ENCODE results near the gene FMN1.

FMN1 gene, protein sequence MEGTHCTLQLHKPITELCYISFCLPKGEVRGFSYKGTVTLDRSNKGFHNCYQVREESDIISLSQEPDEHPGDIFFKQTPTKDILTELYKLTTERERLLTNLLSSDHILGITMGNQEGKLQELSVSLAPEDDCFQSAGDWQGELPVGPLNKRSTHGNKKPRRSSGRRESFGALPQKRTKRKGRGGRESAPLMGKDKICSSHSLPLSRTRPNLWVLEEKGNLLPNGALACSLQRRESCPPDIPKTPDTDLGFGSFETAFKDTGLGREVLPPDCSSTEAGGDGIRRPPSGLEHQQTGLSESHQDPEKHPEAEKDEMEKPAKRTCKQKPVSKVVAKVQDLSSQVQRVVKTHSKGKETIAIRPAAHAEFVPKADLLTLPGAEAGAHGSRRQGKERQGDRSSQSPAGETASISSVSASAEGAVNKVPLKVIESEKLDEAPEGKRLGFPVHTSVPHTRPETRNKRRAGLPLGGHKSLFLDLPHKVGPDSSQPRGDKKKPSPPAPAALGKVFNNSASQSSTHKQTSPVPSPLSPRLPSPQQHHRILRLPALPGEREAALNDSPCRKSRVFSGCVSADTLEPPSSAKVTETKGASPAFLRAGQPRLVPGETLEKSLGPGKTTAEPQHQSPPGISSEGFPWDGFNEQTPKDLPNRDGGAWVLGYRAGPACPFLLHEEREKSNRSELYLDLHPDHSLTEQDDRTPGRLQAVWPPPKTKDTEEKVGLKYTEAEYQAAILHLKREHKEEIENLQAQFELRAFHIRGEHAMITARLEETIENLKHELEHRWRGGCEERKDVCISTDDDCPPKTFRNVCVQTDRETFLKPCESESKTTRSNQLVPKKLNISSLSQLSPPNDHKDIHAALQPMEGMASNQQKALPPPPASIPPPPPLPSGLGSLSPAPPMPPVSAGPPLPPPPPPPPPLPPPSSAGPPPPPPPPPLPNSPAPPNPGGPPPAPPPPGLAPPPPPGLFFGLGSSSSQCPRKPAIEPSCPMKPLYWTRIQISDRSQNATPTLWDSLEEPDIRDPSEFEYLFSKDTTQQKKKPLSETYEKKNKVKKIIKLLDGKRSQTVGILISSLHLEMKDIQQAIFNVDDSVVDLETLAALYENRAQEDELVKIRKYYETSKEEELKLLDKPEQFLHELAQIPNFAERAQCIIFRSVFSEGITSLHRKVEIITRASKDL (N-terminal part only)

DNA sequence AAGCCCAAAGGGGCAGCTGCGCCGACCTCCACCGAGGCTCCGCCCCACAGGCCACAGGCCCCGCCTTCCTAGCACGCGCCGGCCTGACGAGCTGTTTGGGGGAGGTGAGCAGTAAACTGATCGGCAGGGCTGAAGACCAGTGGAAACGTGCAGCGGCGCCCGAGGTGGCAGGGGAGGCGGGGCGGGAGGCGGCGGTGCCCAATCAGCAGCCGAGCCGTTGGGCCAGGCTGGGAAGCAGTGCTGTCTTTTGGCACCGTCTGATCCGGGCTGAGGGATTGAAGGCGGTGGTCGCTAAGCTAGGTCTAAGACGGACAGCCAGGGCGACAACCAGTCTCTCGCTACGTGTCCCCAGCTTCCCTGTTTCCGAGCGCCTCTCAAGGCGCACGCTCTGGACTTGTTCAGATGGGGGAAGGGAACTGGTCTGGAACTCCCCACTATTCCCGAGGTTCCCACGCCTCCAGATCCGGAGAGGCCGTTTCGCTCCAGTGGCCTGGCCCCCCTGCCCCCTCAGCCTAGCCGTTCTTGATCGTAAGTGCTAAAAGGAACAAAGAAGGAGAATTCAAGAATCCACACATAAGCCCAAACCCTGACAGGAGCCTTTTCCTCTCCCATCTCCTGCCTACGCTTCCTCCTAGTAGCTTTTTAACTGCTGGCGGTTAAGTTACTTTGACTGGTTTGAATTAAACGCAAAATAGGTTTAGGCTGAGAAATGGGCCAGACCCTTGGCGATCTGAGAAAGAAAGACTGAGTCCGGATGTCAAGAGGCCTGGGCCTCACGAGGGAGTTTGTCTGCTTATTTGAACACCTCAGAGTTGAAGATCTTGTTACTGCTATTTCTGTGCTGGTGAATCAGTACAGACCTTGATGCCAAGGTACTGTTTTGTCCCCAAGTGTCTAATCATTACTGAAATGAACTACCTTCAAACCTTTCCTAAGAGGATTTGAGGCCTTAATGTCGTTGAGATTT lies at the start of gene FMN1:
Gene FMN1, minus strand, starts transcription at position 11 of the 967 bp plus-strand sequence. CDS start 39,800 bp downstream, outside the sequence.
- Histone ChIP-seq H3K4me2 (ENCODE audit: low read length) (no peak within 1 kb of the TSS), H3K79me2 (ENCODE audit: control insufficient read depth, low read length) (no peaks in the 10 kb centered on the region), H3K9me2 (replicated peaks; ENCODE audit: control insufficient read depth, low read length) (no peaks in the 10 kb centered on the region), H3F3A (ENCODE audit: control insufficient read depth, insufficient read depth) (no peaks in the 10 kb centered on the region), H3K4me1 (ENCODE audit: control insufficient read depth, low read length) (no peaks in the 10 kb centered on the region), H3K36me3 (ENCODE audit: control insufficient read depth, low read length) (no peaks in the 10 kb centered on the region), H3K4me3 (ENCODE audit: low read length) (no peak within 1 kb of the TSS), H4K20me1 (ENCODE audit: control insufficient read depth, insufficient read depth, low read depth, low read length) (no peaks in the 10 kb centered on the region), H3K27ac (ENCODE audit: low read depth, low read length) (no peak within 1 kb of the TSS), H3K9me3 (ENCODE audit: control insufficient read depth, insufficient read depth, low read length) (no peaks in the 10 kb centered on the region), H3K27me3 (ENCODE audit: control insufficient read depth, low read length) (no peaks in the 10 kb centered on the region)
- TF ChIP-seq, protein P1, sequence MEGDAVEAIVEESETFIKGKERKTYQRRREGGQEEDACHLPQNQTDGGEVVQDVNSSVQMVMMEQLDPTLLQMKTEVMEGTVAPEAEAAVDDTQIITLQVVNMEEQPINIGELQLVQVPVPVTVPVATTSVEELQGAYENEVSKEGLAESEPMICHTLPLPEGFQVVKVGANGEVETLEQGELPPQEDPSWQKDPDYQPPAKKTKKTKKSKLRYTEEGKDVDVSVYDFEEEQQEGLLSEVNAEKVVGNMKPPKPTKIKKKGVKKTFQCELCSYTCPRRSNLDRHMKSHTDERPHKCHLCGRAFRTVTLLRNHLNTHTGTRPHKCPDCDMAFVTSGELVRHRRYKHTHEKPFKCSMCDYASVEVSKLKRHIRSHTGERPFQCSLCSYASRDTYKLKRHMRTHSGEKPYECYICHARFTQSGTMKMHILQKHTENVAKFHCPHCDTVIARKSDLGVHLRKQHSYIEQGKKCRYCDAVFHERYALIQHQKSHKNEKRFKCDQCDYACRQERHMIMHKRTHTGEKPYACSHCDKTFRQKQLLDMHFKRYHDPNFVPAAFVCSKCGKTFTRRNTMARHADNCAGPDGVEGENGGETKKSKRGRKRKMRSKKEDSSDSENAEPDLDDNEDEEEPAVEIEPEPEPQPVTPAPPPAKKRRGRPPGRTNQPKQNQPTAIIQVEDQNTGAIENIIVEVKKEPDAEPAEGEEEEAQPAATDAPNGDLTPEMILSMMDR (IDR thresholded peaks at IDR 0.05; ENCODE audit: low read depth, low read length, poor library complexity, severe bottlenecking): no peak
- TF ChIP-seq EZH2phosphoT487 (IDR thresholded peaks at IDR 0.05; ENCODE audit: borderline replicate concordance, low read length): no peak

DNA sequence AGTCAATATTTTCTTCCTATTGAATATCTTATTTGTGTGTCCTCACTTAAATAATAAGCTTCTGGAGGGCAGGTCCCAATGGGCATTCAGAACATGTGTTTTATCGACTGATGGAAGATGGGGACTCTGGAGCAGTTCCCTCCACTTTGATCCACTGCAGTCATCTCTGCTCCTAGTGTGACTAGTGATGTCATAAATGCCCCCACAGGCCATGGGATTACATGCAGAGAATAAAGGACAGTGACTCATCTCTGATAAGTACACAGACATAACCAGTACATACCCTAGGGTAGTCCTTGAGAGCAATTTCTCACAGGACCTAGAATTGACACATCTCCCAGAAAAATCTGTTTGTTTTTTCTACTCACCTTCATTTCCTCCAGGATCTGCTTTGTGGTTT lies 49.4 kb upstream of the FMN1 start:
- Histone ChIP-seq H3K4me2 (ENCODE audit: low read length) (no peak overlapping the region), H3K27ac (ENCODE audit: low read depth, low read length) (no peak overlapping the region), H3K4me1 (ENCODE audit: control insufficient read depth, low read length) (no peaks in the 10 kb centered on the region), H3K79me2 (ENCODE audit: control insufficient read depth, low read length) (no peaks in the 10 kb centered on the region), H3K4me3 (ENCODE audit: low read length) (no peak overlapping the region), H3K36me3 (ENCODE audit: control insufficient read depth, low read length) (no peaks in the 10 kb centered on the region), H3K9me3 (ENCODE audit: control insufficient read depth, insufficient read depth, low read length) (no peaks in the 10 kb centered on the region), H3K9me2 (replicated peaks; ENCODE audit: control insufficient read depth, low read length) (no peaks in the 10 kb centered on the region), H4K20me1 (ENCODE audit: control insufficient read depth, insufficient read depth, low read depth, low read length) (no peaks in the 10 kb centered on the region), H3F3A (ENCODE audit: control insufficient read depth, insufficient read depth) (no peaks in the 10 kb centered on the region), H3K27me3 (ENCODE audit: control insufficient read depth, low read length) (0 out of 2 replicates have a peak, but pooled peaks cover 4% of the 10 kb centered on the region)
- TF ChIP-seq, protein P1 (IDR thresholded peaks at IDR 0.05; ENCODE audit: low read depth, low read length, poor library complexity, severe bottlenecking): no peak

DNA sequence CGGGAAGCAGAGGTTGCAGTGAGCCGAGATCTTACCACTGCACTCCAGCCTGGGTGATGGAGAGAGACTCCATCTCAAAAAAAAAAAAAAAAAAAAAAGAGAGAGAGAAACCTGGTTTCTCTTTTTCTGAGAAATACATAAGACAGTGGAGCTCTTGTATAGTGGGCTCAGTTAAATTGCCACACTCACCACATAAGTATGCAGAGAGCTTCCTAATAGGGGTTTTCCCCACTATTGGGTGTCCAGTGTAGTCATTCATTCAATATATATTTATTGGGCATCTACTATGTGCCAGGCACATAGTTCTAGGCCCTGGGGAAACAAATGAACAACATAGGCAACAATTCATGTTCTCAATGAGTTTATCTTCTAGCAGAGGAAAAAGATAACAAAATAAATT lies 48.9 kb upstream of the FMN1 start:
- Histone ChIP-seq H3K36me3 (ENCODE audit: control insufficient read depth, low read length) (no peaks in the 10 kb centered on the region), H3K79me2 (ENCODE audit: control insufficient read depth, low read length) (no peaks in the 10 kb centered on the region), H3K27ac (ENCODE audit: low read depth, low read length) (no peak overlapping the region), H3K4me2 (ENCODE audit: low read length) (no peak overlapping the region), H4K20me1 (ENCODE audit: control insufficient read depth, insufficient read depth, low read depth, low read length) (no peaks in the 10 kb centered on the region), H3K4me1 (ENCODE audit: control insufficient read depth, low read length) (no peaks in the 10 kb centered on the region), H3K9me2 (replicated peaks; ENCODE audit: control insufficient read depth, low read length) (no peaks in the 10 kb centered on the region), H3K4me3 (ENCODE audit: low read length) (no peak overlapping the region), H3F3A (ENCODE audit: control insufficient read depth, insufficient read depth) (no peaks in the 10 kb centered on the region), H3K9me3 (ENCODE audit: control insufficient read depth, insufficient read depth, low read length) (no peaks in the 10 kb centered on the region), H3K27me3 (ENCODE audit: control insufficient read depth, low read length) (0 out of 2 replicates have a peak, but pooled peaks cover 4% of the 10 kb centered on the region)
- TF ChIP-seq EZH2phosphoT487 (IDR thresholded peaks at IDR 0.05; ENCODE audit: borderline replicate concordance, low read length): no peak
- TF ChIP-seq, protein P1 (IDR thresholded peaks at IDR 0.05; ENCODE audit: low read depth, low read length, poor library complexity, severe bottlenecking): no peak

Data from DOHH2 (cell line).